Measurements from ENCODE around the gene NR4A3.

GRCh38 chr9:99832558-99832864, 10.8 kb downstream of the NR4A3 start:
- TF ChIP-seq CTCF (IDR thresholded peaks at IDR 0.05) (no peak), POLR2A (IDR thresholded peaks at IDR 0.05) (no peak)

Data from lower leg skin (tissue), 3 donors.